ENCODE data around the gene TEX55. TPM values are rescaled to one million over a fixed set of nuclear protein-coding genes. Genes with fewer than 3 reads are reported as not detected.

TEX55 gene
- total RNA-seq, 1 experiment from 2014 or later, result not detected

- no peak for ATAC-seq
- H3K36me3 ChIP-seq (ENCODE audit: control insufficient read depth, insufficient read depth, low read length), result no peaks in the 10 kb centered on the region
- ChIA-PET POLR2A (interaction anchor here (0.6 kb wide), 1 partner anchor 29 kb away, joined by 3 read pairs; no protein-coding TSS in a partner anchor), CTCF (no interaction called here)
- intact Hi-C loops (cut with micrococcal nuclease; ENCODE audit: unreplicated experiment), result no loop called here
- H3K27ac ChIP-seq (ENCODE audit: low read length), result no peak overlapping the region
- H3K9me3 ChIP-seq (ENCODE audit: control insufficient read depth, insufficient read depth, low read depth, low read length), result no peaks in the 10 kb centered on the region
- no peaks in the 10 kb centered on the region for H3K27me3 ChIP-seq (ENCODE audit: control insufficient read depth, insufficient read depth, low read length)
- BruUV-seq (replicated peaks), result no TSS peak
- in situ Hi-C loops (cut with HindIII; ENCODE audit: low pct_unique_long_range_greater_than_20kb, low sequenced_read_pairs), result no loop called here
- no peak for DNase-seq (ENCODE audit: low read depth, low spot score)
- H3K4me3 ChIP-seq (ENCODE audit: low read depth in 2 of 2, low read length in 2 of 2), result no peak overlapping the region
- H3K4me1 ChIP-seq (ENCODE audit: control insufficient read depth, insufficient read depth, low read length), result no peaks in the 10 kb centered on the region
- TF ChIP-seq REST (IDR thresholded peaks at IDR 0.05; ENCODE audit: insufficient read depth in 1 of 2, low read depth in 2 of 2, low read length in 1 of 2) (no peak), POLR2AphosphoS5 (IDR thresholded peaks at IDR 0.05; ENCODE audit: low read depth, low read length) (no peak), TCF7L2 (IDR thresholded peaks at IDR 0.05; ENCODE audit: low read depth, low read length) (no peak), SIN3A (IDR thresholded peaks at IDR 0.05; ENCODE audit: borderline replicate concordance, insufficient read depth, low read depth, low read length) (no peak)
- TF ChIP-seq, protein P1, sequence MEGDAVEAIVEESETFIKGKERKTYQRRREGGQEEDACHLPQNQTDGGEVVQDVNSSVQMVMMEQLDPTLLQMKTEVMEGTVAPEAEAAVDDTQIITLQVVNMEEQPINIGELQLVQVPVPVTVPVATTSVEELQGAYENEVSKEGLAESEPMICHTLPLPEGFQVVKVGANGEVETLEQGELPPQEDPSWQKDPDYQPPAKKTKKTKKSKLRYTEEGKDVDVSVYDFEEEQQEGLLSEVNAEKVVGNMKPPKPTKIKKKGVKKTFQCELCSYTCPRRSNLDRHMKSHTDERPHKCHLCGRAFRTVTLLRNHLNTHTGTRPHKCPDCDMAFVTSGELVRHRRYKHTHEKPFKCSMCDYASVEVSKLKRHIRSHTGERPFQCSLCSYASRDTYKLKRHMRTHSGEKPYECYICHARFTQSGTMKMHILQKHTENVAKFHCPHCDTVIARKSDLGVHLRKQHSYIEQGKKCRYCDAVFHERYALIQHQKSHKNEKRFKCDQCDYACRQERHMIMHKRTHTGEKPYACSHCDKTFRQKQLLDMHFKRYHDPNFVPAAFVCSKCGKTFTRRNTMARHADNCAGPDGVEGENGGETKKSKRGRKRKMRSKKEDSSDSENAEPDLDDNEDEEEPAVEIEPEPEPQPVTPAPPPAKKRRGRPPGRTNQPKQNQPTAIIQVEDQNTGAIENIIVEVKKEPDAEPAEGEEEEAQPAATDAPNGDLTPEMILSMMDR (IDR thresholded peaks at IDR 0.05), result no peak; the same call in 1 of the 2 replicates
Measured at GRCh38 chr3:119122350-119122749, 23.6 kb upstream of the TEX55 start.

DNA sequence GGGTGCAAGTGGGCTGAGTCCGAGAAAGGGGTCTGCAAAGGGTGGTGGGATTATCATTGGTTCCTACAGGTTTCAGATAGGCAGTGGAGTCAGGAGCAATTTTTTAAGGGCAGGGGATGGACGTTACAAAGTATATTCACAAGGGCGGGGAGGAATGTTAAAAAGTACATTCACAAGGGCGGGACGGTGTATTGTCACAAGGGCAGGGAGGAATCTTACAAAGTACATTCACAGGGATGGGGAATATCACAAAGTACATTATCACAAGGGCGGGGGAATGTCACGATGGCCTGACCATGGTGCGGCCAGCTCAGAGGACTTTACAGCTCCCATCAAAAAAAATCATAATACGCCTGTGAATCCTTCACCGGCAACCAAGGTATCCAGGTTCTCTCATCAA, 20.6 kb upstream of the TEX55 start:
- TF ChIP-seq, protein P1 (IDR thresholded peaks at IDR 0.05), result no peak
- TF ChIP-seq SIN3A (IDR thresholded peaks at IDR 0.05; ENCODE audit: borderline replicate concordance, insufficient read depth, low read depth, low read length), result no peak
- no peak for TF ChIP-seq POLR2AphosphoS5 (IDR thresholded peaks at IDR 0.05; ENCODE audit: low read depth, low read length)
- TF ChIP-seq REST (IDR thresholded peaks at IDR 0.05; ENCODE audit: insufficient read depth in 1 of 2, low read depth in 2 of 2, low read length in 1 of 2), result no peak
- TF ChIP-seq TCF7L2 (IDR thresholded peaks at IDR 0.05; ENCODE audit: low read depth, low read length), result no peak
- H3K9me3 ChIP-seq (ENCODE audit: control insufficient read depth, insufficient read depth, low read depth, low read length), result no peaks in the 10 kb centered on the region
- no peak overlapping the region for H3K4me3 ChIP-seq (ENCODE audit: low read depth in 2 of 2, low read length in 2 of 2)
- intact Hi-C loops (cut with micrococcal nuclease; ENCODE audit: unreplicated experiment), result no loop called here
- no peaks in the 10 kb centered on the region for H3K4me1 ChIP-seq (ENCODE audit: control insufficient read depth, insufficient read depth, low read length)
- ChIA-PET CTCF (interaction anchor here (0.6 kb wide), 1 partner anchor 87 kb away, joined by 3 read pairs; no protein-coding TSS in a partner anchor), POLR2A (no interaction called here)
- H3K27me3 ChIP-seq (ENCODE audit: control insufficient read depth, insufficient read depth, low read length), result no peaks in the 10 kb centered on the region
- DNase-seq (ENCODE audit: low read depth, low spot score) (no peak), ATAC-seq (no peak)
- H3K36me3 ChIP-seq (ENCODE audit: control insufficient read depth, insufficient read depth, low read length), result no peaks in the 10 kb centered on the region
- in situ Hi-C loops (cut with HindIII; ENCODE audit: low pct_unique_long_range_greater_than_20kb, low sequenced_read_pairs), result no loop called here
- H3K27ac ChIP-seq (ENCODE audit: low read length), result no peak overlapping the region
- no TSS peak for BruUV-seq (replicated peaks)
